H1 (cell line): Measurements from ENCODE around the gene DBX2.

Source experiments
- ASH2L ChIP-seq: fragments of 200-600, 300-600 bp; sonication (generic); IDR thresholded peaks from one replicate; pipeline ENCODE4 v1.7.1; 2017; ENCODE audit warnings: low read length
- EP300 ChIP-seq, 2 experiments: IDR thresholded peaks; 1 replicate in 1 of 2; 2 replicates in 1 of 2; pipeline ENCODE4 v1.6.1; 2011 to 2012; ENCODE audit warnings: low read depth in 2 of 2, low read length in 2 of 2, mild to moderate bottlenecking in 2 of 2, borderline replicate concordance in 1 of 2, inconsistent platforms in 1 of 2, moderate library complexity in 1 of 2
- KDM5A ChIP-seq: fragments of 200-600 bp; IDR thresholded peaks from 2 replicates; pipeline ENCODE4 v1.7.1; 2012; ENCODE audit warnings: mild to moderate bottlenecking, low read length, inconsistent platforms, mixed read lengths
- POLR2A ChIP-seq, 2 experiments: IDR thresholded peaks; 1 replicate in 1 of 2; 2 replicates in 1 of 2; pipeline ENCODE4 v1.6.1; 2011; ENCODE audit warnings: low read depth in 2 of 2, low read length in 2 of 2, mild to moderate bottlenecking in 2 of 2; ENCODE audit errors: control extremely low read depth in 1 of 2
- YY1 ChIP-seq: IDR thresholded peaks from 2 replicates; pipeline ENCODE4 v1.6.1; 2011; ENCODE audit warnings: low read depth, mild to moderate bottlenecking, low read length

- no peak for TF ChIP-seq EP300 (IDR thresholded peaks at IDR 0.05; ENCODE audit: borderline replicate concordance in 1 of 2, low read depth in 2 of 2, low read length in 2 of 2)
- TF ChIP-seq KDM5A: no peak
- TF ChIP-seq ASH2L: no peak
- TF ChIP-seq YY1: no peak
- no peak for TF ChIP-seq POLR2A (IDR thresholded peaks at IDR 0.05; ENCODE audit: control extremely low read depth in 1 of 2, low read depth in 2 of 2, low read length in 2 of 2)
These were observed 768 bp downstream of the DBX2 start for GRCh38 chr12:45049912-45050750.
